ENCODE measurements around the gene AIF1L.

DNA sequence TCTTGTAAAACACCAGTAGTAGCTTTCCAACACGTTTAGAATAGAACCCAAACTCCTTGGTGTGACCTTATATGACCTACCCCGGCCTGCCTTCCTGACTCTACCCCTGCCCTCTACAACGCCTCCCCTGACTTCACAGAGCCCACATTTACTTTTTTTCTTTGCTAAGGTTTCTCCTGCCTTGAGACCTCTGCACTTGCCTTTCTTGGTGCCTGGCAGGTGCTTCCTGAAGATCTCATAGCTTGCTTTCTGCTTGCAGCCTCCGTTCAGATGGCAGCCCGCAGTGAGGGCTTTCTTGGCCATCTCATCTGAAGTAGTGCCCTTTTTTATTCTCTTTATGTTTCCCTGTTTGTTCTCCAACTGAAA is 53.3 kb downstream of the AIF1L start:
- TF ChIP-seq EZH2 (IDR thresholded peaks at IDR 0.05; ENCODE audit: low read length), result no peak
- TF ChIP-seq, protein P1, sequence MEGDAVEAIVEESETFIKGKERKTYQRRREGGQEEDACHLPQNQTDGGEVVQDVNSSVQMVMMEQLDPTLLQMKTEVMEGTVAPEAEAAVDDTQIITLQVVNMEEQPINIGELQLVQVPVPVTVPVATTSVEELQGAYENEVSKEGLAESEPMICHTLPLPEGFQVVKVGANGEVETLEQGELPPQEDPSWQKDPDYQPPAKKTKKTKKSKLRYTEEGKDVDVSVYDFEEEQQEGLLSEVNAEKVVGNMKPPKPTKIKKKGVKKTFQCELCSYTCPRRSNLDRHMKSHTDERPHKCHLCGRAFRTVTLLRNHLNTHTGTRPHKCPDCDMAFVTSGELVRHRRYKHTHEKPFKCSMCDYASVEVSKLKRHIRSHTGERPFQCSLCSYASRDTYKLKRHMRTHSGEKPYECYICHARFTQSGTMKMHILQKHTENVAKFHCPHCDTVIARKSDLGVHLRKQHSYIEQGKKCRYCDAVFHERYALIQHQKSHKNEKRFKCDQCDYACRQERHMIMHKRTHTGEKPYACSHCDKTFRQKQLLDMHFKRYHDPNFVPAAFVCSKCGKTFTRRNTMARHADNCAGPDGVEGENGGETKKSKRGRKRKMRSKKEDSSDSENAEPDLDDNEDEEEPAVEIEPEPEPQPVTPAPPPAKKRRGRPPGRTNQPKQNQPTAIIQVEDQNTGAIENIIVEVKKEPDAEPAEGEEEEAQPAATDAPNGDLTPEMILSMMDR (optimal IDR thresholded peaks at IDR 0.05 in 1 of 3, IDR thresholded peaks at IDR 0.05 in 1 of 3, conservative IDR thresholded peaks at IDR 0.05 in 1 of 3; ENCODE audit: extremely low read depth in 1 of 3, insufficient read depth in 2 of 3, low read length in 3 of 3), result no peak
